GM12873 (cell line): ENCODE data around the gene CGNL1.

Experiments
- CTCF ChIP-seq: IDR thresholded peaks from 2 replicates; pipeline ENCODE4 v1.5.1; 2012; ENCODE audit warnings: low read depth, mild to moderate bottlenecking, moderate library complexity, low read length, control low read depth; ENCODE audit not compliant: insufficient read depth; ENCODE audit errors: missing control alignments

Gene CGNL1

GRCh38 chr15:57385923-57386390 lies 9.7 kb downstream of the CGNL1 start:
- no peak for TF ChIP-seq CTCF

GRCh38 chr15:57386976-57387375 lies 10.7 kb downstream of the CGNL1 start:
- no peak for TF ChIP-seq CTCF

DNA sequence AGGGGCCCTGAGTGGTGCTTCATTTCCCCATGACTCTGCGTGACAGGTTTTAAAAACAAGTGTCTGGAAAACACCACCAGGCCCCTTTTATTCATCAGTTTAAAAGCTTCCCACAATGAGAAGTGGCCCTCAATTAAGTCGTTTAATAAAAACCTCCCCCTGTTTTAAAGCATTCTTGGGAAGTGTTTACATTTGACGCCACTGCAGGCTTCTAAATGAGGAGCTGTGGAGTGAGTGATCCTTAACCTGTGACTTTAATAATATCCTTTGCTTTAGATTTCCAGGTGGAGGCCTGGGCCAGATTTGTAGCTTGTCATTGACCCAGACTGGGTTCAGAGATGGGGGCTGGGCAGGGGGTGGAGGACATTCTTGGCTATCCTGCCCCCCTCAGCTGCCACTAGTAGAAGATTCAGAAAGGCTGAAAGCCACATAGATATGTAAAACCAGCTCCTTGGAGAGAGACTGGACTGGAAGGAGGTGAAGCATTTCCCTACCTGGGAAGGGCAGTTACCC lies 11.3 kb downstream of the CGNL1 start:
- no peak for TF ChIP-seq CTCF

GRCh38 chr15:57388464-57388863 lies 12.2 kb downstream of the CGNL1 start:
- TF ChIP-seq CTCF, result no peak

DNA sequence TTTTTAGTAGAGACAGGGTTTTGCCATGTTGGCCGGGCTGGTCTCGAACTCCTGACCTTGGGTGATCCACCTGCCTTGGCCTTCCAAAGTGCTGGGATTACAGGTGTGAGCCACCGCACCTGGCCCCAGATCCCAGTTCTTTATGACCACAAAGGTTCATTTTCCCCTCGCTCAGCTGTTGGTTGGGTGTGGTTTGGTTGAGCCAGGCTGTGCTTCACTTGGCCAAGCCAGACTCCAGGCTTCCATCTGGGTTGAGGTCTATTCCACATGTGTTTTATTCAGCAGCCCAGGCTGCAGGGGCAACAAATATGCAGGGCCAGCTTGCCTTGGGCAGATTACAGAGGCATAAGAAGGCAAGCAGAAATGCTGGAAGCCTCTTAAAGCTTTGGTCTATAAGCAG lies 13.7 kb downstream of the CGNL1 start:
- TF ChIP-seq CTCF, result no peak

GRCh38 chr15:57390583-57390982 lies 14.3 kb downstream of the CGNL1 start:
- TF ChIP-seq CTCF, result no peak

DNA sequence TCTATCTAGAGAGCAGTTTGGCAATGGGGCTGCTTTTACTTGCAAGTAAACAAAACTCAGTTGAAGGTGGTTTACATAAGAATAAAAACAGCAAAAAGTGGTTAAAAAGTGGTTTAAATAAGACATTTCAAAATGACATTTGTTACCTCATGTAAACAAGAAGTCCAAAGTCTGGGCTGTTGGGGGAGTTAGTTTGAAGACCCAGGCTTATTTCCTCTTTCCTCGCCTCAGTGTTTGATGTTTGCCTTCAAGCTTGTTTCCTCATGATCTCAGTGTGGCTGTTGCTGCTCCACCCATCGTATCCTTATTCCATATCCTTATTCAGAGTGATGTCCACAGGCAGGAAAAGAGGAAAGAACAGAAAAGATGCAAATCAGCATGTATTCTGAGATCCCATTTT lies 15.2 kb downstream of the CGNL1 start:
- TF ChIP-seq CTCF, result no peak
